Endothelial cell of umbilical vein (primary cell): ENCODE data around the gene LDHD. TPM values are rescaled to one million over a fixed set of nuclear protein-coding genes. Genes with fewer than 3 reads are reported as not detected.

ENCODE experiments used
- BruUV-seq: library from RNA; stranded (reverse); fragments of 400-500 nt; replicated peaks from 2 replicates; lab custom pipeline; 2021; lab: Mats Ljungman, UMichigan
- CTCF ChIA-PET: fragments of 300-600, 350-600 bp; sonication (Branson Sonifier 250); formaldehyde crosslinking; loops from one replicate; lab custom pipeline; 2021; ENCODE audit warnings: antibody characterized with exemption, inconsistent platforms; lab: Charles Lee
- POLR2A ChIA-PET: fragments of 300-600, 350-600 bp; sonication (Branson Sonifier 250); formaldehyde crosslinking; loops from one replicate; lab custom pipeline; 2021; ENCODE audit warnings: antibody characterized with exemption, inconsistent platforms; lab: Charles Lee
- DNase-seq: peaks from one replicate; pipeline ENCODE4 v3.0.0-alpha.2; 2011; ENCODE audit warnings: low read depth, low spot score
- FAIRE-seq: peaks from 2 replicates; lab custom pipeline; 2011; peaks lifted over from hg19 to GRCh38; lab: Jason Lieb, UNC
- H2AFZ ChIP-seq: 2 replicates; pipeline ENCODE4 v1.6.0; 2012; ENCODE audit warnings: low read depth, low read length, control low read depth, inconsistent platforms
- H3K27ac ChIP-seq: 2 replicates; pipeline ENCODE4 v1.5.1; 2011; ENCODE audit warnings: low read depth, mild to moderate bottlenecking, control low read depth, low read length, moderate library complexity; ENCODE audit not compliant: insufficient read depth
- H3K27me3 ChIP-seq, 2 experiments: 2 replicates each; pipeline versions ENCODE4 v1.6.0 to v1.6.1; 2011; ENCODE audit warnings: low read length in 2 of 2, mixed read lengths in 1 of 2; ENCODE audit not compliant: control insufficient read depth in 2 of 2, insufficient read depth in 2 of 2
- H3K36me3 ChIP-seq, 2 experiments: 2 replicates in 1 of 2; 3 replicates in 1 of 2; pipeline ENCODE4 v1.5.1; 2011; ENCODE audit warnings: low read length in 2 of 2, mild to moderate bottlenecking in 1 of 2, moderate library complexity in 1 of 2; ENCODE audit not compliant: control insufficient read depth in 2 of 2, insufficient read depth in 2 of 2; ENCODE audit errors: extremely low read depth in 1 of 2
- H3K4me1 ChIP-seq: 3 replicates; pipeline ENCODE4 v1.5.1; 2011; ENCODE audit warnings: mild to moderate bottlenecking, low read length; ENCODE audit not compliant: control insufficient read depth, insufficient read depth; ENCODE audit errors: extremely low read depth
- H3K4me2 ChIP-seq: 2 replicates; pipeline ENCODE4 v1.6.1; 2011; ENCODE audit warnings: low read length, control low read depth, mixed read lengths; ENCODE audit not compliant: insufficient read depth
- H3K4me3 ChIP-seq, 3 experiments: fragments of 200-600 bp in 1 of 3; sonication (generic), shearing (Covaris generic) in 1 of 3; replicated peaks in 1 of 3; 2 replicates each; pipeline ENCODE4 v1.5.1; 2011 to 2016; ENCODE audit warnings: control low read depth in 3 of 3, low read length in 3 of 3, mild to moderate bottlenecking in 2 of 3, inconsistent platforms in 1 of 3, low read depth in 1 of 3, moderate library complexity in 1 of 3; ENCODE audit not compliant: insufficient read depth in 1 of 3
- H3K79me2 ChIP-seq: 2 replicates; pipeline ENCODE4 v1.6.0; 2012; ENCODE audit warnings: low read length, inconsistent platforms; ENCODE audit not compliant: control insufficient read depth, insufficient read depth
- H3K9ac ChIP-seq: replicated peaks from 2 replicates; pipeline ENCODE3; 2011; ENCODE audit warnings: low read length, control low read depth; ENCODE audit not compliant: insufficient read depth; ENCODE audit errors: extremely low read depth
- H3K9me1 ChIP-seq: replicated peaks from 3 replicates; pipeline ENCODE4 v1.6.0; 2011; ENCODE audit warnings: mild to moderate bottlenecking, low read length; ENCODE audit not compliant: control insufficient read depth, insufficient read depth; ENCODE audit errors: extremely low read depth
- H3K9me3 ChIP-seq: replicated peaks from 2 replicates; pipeline ENCODE4 v1.5.1; 2012; ENCODE audit warnings: low read length, inconsistent platforms; ENCODE audit not compliant: control insufficient read depth, insufficient read depth
- H4K20me1 ChIP-seq: replicated peaks from 2 replicates; pipeline ENCODE3; 2011; ENCODE audit warnings: mild to moderate bottlenecking, low read length; ENCODE audit not compliant: control insufficient read depth, insufficient read depth; ENCODE audit errors: extremely low read depth
- EZH2 ChIP-seq: IDR thresholded peaks from 2 replicates; pipeline ENCODE4 v1.6.1; 2012; ENCODE audit warnings: borderline replicate concordance, low read depth, mild to moderate bottlenecking, moderate library complexity, low read length, inconsistent platforms; ENCODE audit not compliant: severe bottlenecking
- FOS ChIP-seq: IDR thresholded peaks from 2 replicates; pipeline ENCODE4 v1.6.1; 2011; ENCODE audit warnings: mild to moderate bottlenecking, low read length, moderate library complexity, borderline replicate concordance; ENCODE audit not compliant: insufficient read depth
- GATA2 ChIP-seq: IDR thresholded peaks from 2 replicates; pipeline ENCODE4 v1.7.0; 2011; ENCODE audit warnings: low read depth, mild to moderate bottlenecking, moderate library complexity, mixed read lengths, low read length; ENCODE audit not compliant: insufficient read length, insufficient read depth
- JUN ChIP-seq: IDR thresholded peaks from 2 replicates; pipeline ENCODE4 v1.6.1; 2011; ENCODE audit warnings: borderline replicate concordance, low read depth; ENCODE audit not compliant: insufficient read length, insufficient read depth
- POLR2A ChIP-seq: IDR thresholded peaks from 2 replicates; pipeline ENCODE4 v1.6.1; 2012; ENCODE audit warnings: low read depth, mild to moderate bottlenecking, control low read depth, low read length
- POLR2AphosphoS5 ChIP-seq: IDR thresholded peaks from 2 replicates; pipeline ENCODE4 v1.6.1; 2012; ENCODE audit warnings: low read depth, mild to moderate bottlenecking, control low read depth, low read length, moderate library complexity; ENCODE audit not compliant: insufficient read depth
- dilution Hi-C: fragments of 300-500 bp; cut with MboI; formaldehyde crosslinking; loops from one replicate; pipeline ENCODE4 v1.15.0; 2019; ENCODE audit warnings: low sequenced_read_pairs; ENCODE audit not compliant: extremely low pct_ligation_motif_present
- intact Hi-C: fragments of 100-400 bp; cut with micrococcal nuclease; formaldehyde crosslinking; loops from one replicate; pipeline ENCODE4 v1.10.0; 2022
- polyA plus RNA-seq, 4 experiments: library from polyadenylated mRNA; depleted of rRNA in 3 of 4; stranded (reverse) in 3 of 4; unstranded in 1 of 4; fragments of >200 nt; gene quantifications; 2 replicates each; pipeline versions ENCODE4 v1.2.1 to v1.2.3, GENCODE V29; 2011 to 2012; ENCODE audit warnings: missing spikeins in 1 of 4
- total RNA-seq: library from RNA; stranded (reverse); gene quantifications from 2 replicates; pipeline ENCODE4 v1.2.3, GENCODE V29; 2021
- TF ChIP-seq, protein P1 (sequence below): IDR thresholded peaks from 2 replicates; pipeline ENCODE4 v1.6.1; 2011; ENCODE audit not compliant: insufficient read depth, insufficient read length
- TF ChIP-seq, protein P2 (sequence below), 2 donors: IDR thresholded peaks; 1 replicate in 1 of 2; 2 replicates in 1 of 2; pipeline ENCODE4 v1.5.1; 2011; ENCODE audit warnings: low read length in 2 of 2, mild to moderate bottlenecking in 2 of 2, moderate library complexity in 2 of 2, control low read depth in 1 of 2, inconsistent platforms in 1 of 2, low read depth in 1 of 2; ENCODE audit not compliant: insufficient read depth in 1 of 2; ENCODE audit errors: extremely low read depth in 1 of 2

LDHD gene
- total and polyA plus RNA-seq, 2 donors (not counting 3 experiments of a cell fraction or from before 2014, with no cell fraction given) = 0.41 TPM; not detected in 1

DNA sequence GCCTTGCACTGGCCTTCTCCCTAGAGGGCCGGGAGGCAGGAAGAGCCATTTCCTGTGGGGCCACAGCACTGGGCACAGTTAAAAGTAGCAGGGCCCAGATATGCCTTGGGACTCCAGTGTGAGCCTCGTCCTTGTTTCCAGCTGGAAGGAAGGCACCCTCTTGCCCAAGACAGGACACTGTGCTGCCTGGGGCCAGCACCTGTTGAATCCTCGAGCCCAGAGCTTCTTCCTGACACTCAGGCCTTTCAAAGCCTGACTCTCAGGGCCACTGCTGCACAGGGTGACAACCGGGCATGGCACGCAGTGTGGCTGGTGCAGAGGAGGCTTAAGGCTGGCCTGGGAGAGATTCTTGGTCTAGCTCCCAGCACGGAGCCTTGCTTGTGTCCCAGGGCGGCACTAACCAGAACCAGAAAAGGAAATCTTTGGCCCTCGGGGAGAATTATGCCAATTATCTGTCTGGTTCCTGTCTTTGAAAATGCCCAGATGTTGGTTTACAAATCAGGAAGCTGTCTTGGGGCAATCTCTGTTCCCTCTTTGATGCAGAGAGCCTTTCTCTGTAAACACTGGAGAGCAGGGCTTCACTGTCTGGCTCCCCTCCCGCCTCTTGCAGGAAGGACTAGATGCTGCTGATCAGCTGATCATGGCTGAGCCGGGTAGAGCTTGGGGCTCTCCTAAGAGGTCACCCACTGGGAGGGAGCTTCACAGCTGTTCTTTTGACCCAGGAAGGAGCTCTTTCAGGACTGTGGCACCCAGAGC is 11.1 kb downstream of the LDHD start:
- Histone ChIP-seq H3K36me3 (peaks cover 0 to 3% of the 10 kb centered on the region in 2 experiments), H3K9ac (no peak overlapping the region), H3K9me3 (no peaks in the 10 kb centered on the region), H3K9me1 (no peaks in the 10 kb centered on the region), H3K4me2 (no peak overlapping the region), H3K27me3 (no peaks in the 10 kb centered on the region), H2AFZ (no peak overlapping the region), H3K4me3 (no peak overlapping the region), H3K4me1 (peaks cover 15% of the 10 kb centered on the region), H3K27ac (no peak overlapping the region), H3K79me2 (no peaks in the 10 kb centered on the region), H4K20me1 (no peaks in the 10 kb centered on the region)
- FAIRE-seq (no peak), DNase-seq (no peak)
- TF ChIP-seq JUN = no peak
- TF ChIP-seq POLR2A = no peak
- TF ChIP-seq POLR2AphosphoS5 = no peak
- TF ChIP-seq, protein P1, sequence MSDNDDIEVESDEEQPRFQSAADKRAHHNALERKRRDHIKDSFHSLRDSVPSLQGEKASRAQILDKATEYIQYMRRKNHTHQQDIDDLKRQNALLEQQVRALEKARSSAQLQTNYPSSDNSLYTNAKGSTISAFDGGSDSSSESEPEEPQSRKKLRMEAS = no peak
- TF ChIP-seq, protein P2, sequence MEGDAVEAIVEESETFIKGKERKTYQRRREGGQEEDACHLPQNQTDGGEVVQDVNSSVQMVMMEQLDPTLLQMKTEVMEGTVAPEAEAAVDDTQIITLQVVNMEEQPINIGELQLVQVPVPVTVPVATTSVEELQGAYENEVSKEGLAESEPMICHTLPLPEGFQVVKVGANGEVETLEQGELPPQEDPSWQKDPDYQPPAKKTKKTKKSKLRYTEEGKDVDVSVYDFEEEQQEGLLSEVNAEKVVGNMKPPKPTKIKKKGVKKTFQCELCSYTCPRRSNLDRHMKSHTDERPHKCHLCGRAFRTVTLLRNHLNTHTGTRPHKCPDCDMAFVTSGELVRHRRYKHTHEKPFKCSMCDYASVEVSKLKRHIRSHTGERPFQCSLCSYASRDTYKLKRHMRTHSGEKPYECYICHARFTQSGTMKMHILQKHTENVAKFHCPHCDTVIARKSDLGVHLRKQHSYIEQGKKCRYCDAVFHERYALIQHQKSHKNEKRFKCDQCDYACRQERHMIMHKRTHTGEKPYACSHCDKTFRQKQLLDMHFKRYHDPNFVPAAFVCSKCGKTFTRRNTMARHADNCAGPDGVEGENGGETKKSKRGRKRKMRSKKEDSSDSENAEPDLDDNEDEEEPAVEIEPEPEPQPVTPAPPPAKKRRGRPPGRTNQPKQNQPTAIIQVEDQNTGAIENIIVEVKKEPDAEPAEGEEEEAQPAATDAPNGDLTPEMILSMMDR (IDR thresholded peaks at IDR 0.05; ENCODE audit: extremely low read depth in 1 of 2, insufficient read depth in 1 of 2, low read depth in 1 of 2, low read length in 2 of 2) = no peak
- TF ChIP-seq EZH2 = no peak
- TF ChIP-seq GATA2 = no peak
- TF ChIP-seq FOS = no peak
- intact Hi-C loops (no loop called here), dilution Hi-C loops (no loop called here)
- POLR2A ChIA-PET = no interaction called here
- no TSS peak for BruUV-seq
- CTCF ChIA-PET = interaction anchor here (0.9 to 1.8 kb wide), 3 partner anchors 19 to 107 kb away, joined by 3 to 15 read pairs (median 3); partner anchors contain the start of gene ZNRF1
